Measurements from ENCODE around the gene NEDD8. TPM values are rescaled to one million over a fixed set of nuclear protein-coding genes. Genes with fewer than 3 reads are reported as not detected.
A peak's percentile ranks its signal among the peaks of the same experiment; 100 is the strongest.

Gene NEDD8
- total RNA-seq, 2 experiments from 2014 or later: 167 to 172 TPM

- no peaks in the 10 kb centered on the region for H3K27me3 Mint-ChIP-seq
- ATAC-seq (no peak), DNase-seq (no peak)
- CTCF ChIA-PET: interaction anchor here (0.9 to 2.1 kb wide), 5 partner anchors 12 to 136 kb away, joined by 3 to 10 read pairs (median 3); partner anchors contain the start of gene IRF9
- H3K4me3 Mint-ChIP-seq: peak overlapping the region; percentile 77
- H3K4me1 Mint-ChIP-seq (ENCODE audit: low read depth): peaks cover 18% of the 10 kb centered on the region
- POLR2A ChIA-PET: interaction anchor here (0.6 to 9.6 kb wide), 6 partner anchors 8 to 25 kb away, joined by 3 to 163 read pairs (median 6); partner anchors contain the start of genes IPO4, IRF9, RNF31 and TM9SF1
- H3K36me3 Mint-ChIP-seq (ENCODE audit: low read depth): peaks cover 23% of the 10 kb centered on the region
- intact Hi-C loops (cut with micrococcal nuclease): no loop called here
- H3K27ac Mint-ChIP-seq: peak overlapping the region; percentile 42
- no peak for TF ChIP-seq CTCF (IDR thresholded peaks at IDR 0.05)
- no peaks in the 10 kb centered on the region for H3K9me3 Mint-ChIP-seq
These were observed 59.8 kb downstream of the NEDD8 start for GRCh38 chr14:24172261-24172860.

DNA sequence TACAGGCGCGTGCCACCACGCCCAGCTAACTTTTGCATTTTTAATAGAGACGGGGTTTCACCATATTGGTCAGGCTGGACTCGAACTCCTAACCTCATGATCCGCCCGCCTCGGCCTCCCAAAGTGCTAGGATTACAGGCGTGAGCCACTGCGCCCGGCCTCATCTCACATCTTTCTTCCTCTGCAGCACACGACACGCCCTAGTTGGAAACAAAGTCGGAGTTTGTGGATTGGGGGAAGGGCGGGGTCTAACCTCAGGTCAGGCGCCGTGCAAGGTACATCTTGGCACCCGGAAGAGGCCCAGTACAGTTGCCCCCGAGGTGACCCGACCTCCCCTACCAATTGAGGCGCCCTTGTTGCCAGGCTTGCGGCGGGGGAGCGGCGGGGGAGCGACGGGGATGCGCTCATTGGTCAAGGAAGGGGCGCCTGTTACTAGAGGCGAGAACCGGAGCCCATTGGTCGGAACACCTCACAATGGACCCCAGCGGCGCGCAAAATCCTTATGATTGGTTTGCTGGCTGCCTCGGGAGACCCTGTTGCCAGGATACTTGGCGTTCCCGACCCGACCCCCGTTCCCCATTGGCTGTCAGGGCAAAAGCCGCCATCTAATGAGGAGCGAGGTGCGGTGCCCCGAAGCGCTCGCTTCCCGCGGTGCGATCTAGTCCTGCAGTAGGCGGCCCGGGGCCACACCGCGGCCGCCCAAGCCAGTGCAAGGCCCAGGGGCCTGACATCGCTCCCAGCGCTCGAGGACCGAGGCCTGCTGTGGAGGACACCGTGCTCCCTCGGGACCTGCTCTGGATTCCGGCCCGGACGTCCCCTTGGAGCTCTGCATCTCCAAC lies 60.5 kb downstream of the NEDD8 start, which contains the start of gene REC8:
Gene REC8, plus strand, starts transcription at position 659 of the 839 bp plus-strand sequence. CDS start 473 bp downstream, outside the sequence.
- intact Hi-C loops (cut with micrococcal nuclease): no loop called here

GRCh38 chr14:24167469-24168114 lies 64.6 kb downstream of the NEDD8 start:
- Mint-ChIP-seq H3K4me3 (no peak overlapping the region), H3K36me3 (ENCODE audit: low read depth) (peaks cover 46% of the 10 kb centered on the region), H3K4me1 (ENCODE audit: low read depth) (peaks cover 38% of the 10 kb centered on the region), H3K27ac (peak overlapping the region; percentile 85), H3K9me3 (no peaks in the 10 kb centered on the region), H3K27me3 (no peaks in the 10 kb centered on the region)
- ATAC-seq: no peak
- POLR2A ChIA-PET: interaction anchor here (0.6 to 9.6 kb wide), 5 partner anchors 10 to 149 kb away, joined by 3 to 163 read pairs (median 3); partner anchors contain the start of genes EMC9 and IPO4
- intact Hi-C loops (cut with micrococcal nuclease): no loop called here
- DNase-seq: no peak
- TF ChIP-seq CTCF (IDR thresholded peaks at IDR 0.05): no peak
- CTCF ChIA-PET: no interaction called here

More for the DNA sequence above, 60.5 kb downstream of the NEDD8 start, which contains the start of gene REC8:
- DNase-seq (peak; percentile 87), ATAC-seq (peak; percentile 89)
- no peaks in the 10 kb centered on the region for H3K27me3 Mint-ChIP-seq
- H3K9me3 Mint-ChIP-seq: no peaks in the 10 kb centered on the region
- H3K27ac Mint-ChIP-seq: peak within 1 kb of the TSS; percentile 88
- ChIA-PET CTCF (interaction anchor here (1.1 to 2.1 kb wide), 2 partner anchors 11 to 137 kb away, joined by 3 to 10 read pairs; partner anchors contain the start of gene IRF9), POLR2A (interaction anchor here (0.6 to 9.6 kb wide), 7 partner anchors 7 to 35 kb away, joined by 3 to 163 read pairs (median 4); partner anchors contain the start of genes IPO4, IRF9, PSME1 and RNF31)
- no peak for TF ChIP-seq CTCF (IDR thresholded peaks at IDR 0.05)
- peaks cover 19% of the 10 kb centered on the region for H3K4me1 Mint-ChIP-seq (ENCODE audit: low read depth)
- peaks cover 23% of the 10 kb centered on the region for H3K36me3 Mint-ChIP-seq (ENCODE audit: low read depth)
- peak within 1 kb of the TSS; percentile 77 for H3K4me3 Mint-ChIP-seq

Other genes with a start within 250 kb of the NEDD8 start
- 10 to 100 TPM; 20.8 to 24.3 TPM for gene DHRS4L2, start 243.4 kb downstream of the NEDD8 start, total RNA-seq
- gene CARMIL3, start 180.4 kb downstream of the NEDD8 start, total RNA-seq: under 1 TPM; 0.63 to 0.83 TPM
- gene CPNE6, start 160.8 kb downstream of the NEDD8 start, total RNA-seq: not detected
- 10 to 100 TPM; 90.3 to 93.1 TPM for gene PCK2, start 138.1 kb downstream of the NEDD8 start, total RNA-seq
- gene DCAF11, start 117.6 kb downstream of the NEDD8 start, total RNA-seq: 10 to 100 TPM; 59.9 to 63.9 TPM
- gene NRL, start 117.4 kb downstream of the NEDD8 start, total RNA-seq: 1 to 10 TPM; 1.8 to 2.5 TPM
- gene FITM1, start 101.7 kb downstream of the NEDD8 start, total RNA-seq: under 1 TPM; 0.56 to 0.69 TPM
- 100 to 1,000 TPM; 451 to 460 TPM for gene PSME1, start 96.2 kb downstream of the NEDD8 start, total RNA-seq
- gene EMC9, start 90.8 kb downstream of the NEDD8 start, total RNA-seq: 10 to 100 TPM; 39.0 to 39.9 TPM
- gene PSME2, start 85.8 kb downstream of the NEDD8 start, total RNA-seq: 100 to 1,000 TPM; 440 TPM
- gene RNF31, start 84.9 kb downstream of the NEDD8 start, total RNA-seq: 10 to 100 TPM; 71.6 to 75.0 TPM
- gene IRF9, start 71.1 kb downstream of the NEDD8 start, total RNA-seq: 100 to 1,000 TPM; 112 to 118 TPM
- gene REC8, start 60.3 kb downstream of the NEDD8 start, total RNA-seq: 10 to 100 TPM; 25.0 to 32.9 TPM
- 100 to 1,000 TPM in 1 of 2 experiments, 10 to 100 TPM in 1; 98.4 to 102 TPM for gene IPO4, start 43.6 kb downstream of the NEDD8 start, total RNA-seq
- gene TM9SF1, start 36.9 kb downstream of the NEDD8 start, total RNA-seq: 10 to 100 TPM; 16.3 to 18.0 TPM
- gene TSSK4, start 26.7 kb downstream of the NEDD8 start, total RNA-seq: under 1 TPM in 1 of 2 experiments, not detected in 1; 0.18 TPM
- gene CHMP4A, start 18.9 kb downstream of the NEDD8 start, total RNA-seq: 10 to 100 TPM; 55.6 to 61.8 TPM
- 10 to 100 TPM; 11.2 to 11.3 TPM for gene MDP1, start 16.3 kb downstream of the NEDD8 start, total RNA-seq
- gene GMPR2, start 562 bp upstream of the NEDD8 start, total RNA-seq: 10 to 100 TPM; 45.6 to 49.3 TPM
- 10 to 100 TPM; 77.4 to 84.9 TPM for gene TINF2, start 10.3 kb upstream of the NEDD8 start, total RNA-seq
- 1 to 10 TPM; 3.0 to 3.1 TPM for gene TGM1, start 30.8 kb upstream of the NEDD8 start, total RNA-seq
- gene RABGGTA, start 39.2 kb upstream of the NEDD8 start, total RNA-seq: 10 to 100 TPM; 37.6 to 42.7 TPM
- gene DHRS1, start 67.4 kb upstream of the NEDD8 start, total RNA-seq: 10 to 100 TPM; 11.9 to 13.6 TPM
- gene NOP9, start 67.5 kb upstream of the NEDD8 start, total RNA-seq: 10 to 100 TPM; 33.5 to 33.6 TPM
- gene CIDEB, start 75.6 kb upstream of the NEDD8 start, total RNA-seq: 10 to 100 TPM; 12.1 to 13.6 TPM
- gene LTB4R2, start 77.8 kb upstream of the NEDD8 start, total RNA-seq: 10 to 100 TPM in 1 of 2 experiments, 1 to 10 TPM in 1; 9.6 to 12.0 TPM
- 10 to 100 TPM; 11.6 to 11.7 TPM for gene LTB4R, start 79.1 kb upstream of the NEDD8 start, total RNA-seq
- 1 to 10 TPM; 1.3 to 1.5 TPM for gene ADCY4, start 102.7 kb upstream of the NEDD8 start, total RNA-seq
- 1 to 10 TPM; 5.9 to 6.5 TPM for gene RIPK3, start 107.6 kb upstream of the NEDD8 start, total RNA-seq
- gene NFATC4, start 135.8 kb upstream of the NEDD8 start, total RNA-seq: 1 to 10 TPM; 1.3 to 2.0 TPM
- gene NYNRIN, start 166.6 kb upstream of the NEDD8 start, total RNA-seq: under 1 TPM; 0.05 to 0.27 TPM
- 1 to 10 TPM; 2.9 TPM for gene CBLN3, start 197.3 kb upstream of the NEDD8 start, total RNA-seq
- 10 to 100 TPM; 47.5 to 51.7 TPM for gene KHNYN, start 197.6 kb upstream of the NEDD8 start, total RNA-seq
- 10 to 100 TPM; 43.6 to 55.5 TPM for gene SDR39U1, start 210.4 kb upstream of the NEDD8 start, total RNA-seq

All from activated CD8-positive, alpha-beta T cell treated with anti-CD3 and anti-CD28 coated beads for 36 hours (primary cell).